NCI-H510A (cell line): ENCODE data around the gene FLCN.
"Not testable (repeated sequence)": the region's sequence is repeated elsewhere in the genome, so short reads cannot be mapped to it uniquely, and the experiment has no call there.

Experiments used
- DNase-seq: peaks from one replicate; lab custom pipeline; 2025; lab: John Stamatoyannopoulos, UW

FLCN gene

GRCh38 chr17:17213775-17214174 lies 23.2 kb downstream of the FLCN start:
- DNase-seq, result no peak

DNA sequence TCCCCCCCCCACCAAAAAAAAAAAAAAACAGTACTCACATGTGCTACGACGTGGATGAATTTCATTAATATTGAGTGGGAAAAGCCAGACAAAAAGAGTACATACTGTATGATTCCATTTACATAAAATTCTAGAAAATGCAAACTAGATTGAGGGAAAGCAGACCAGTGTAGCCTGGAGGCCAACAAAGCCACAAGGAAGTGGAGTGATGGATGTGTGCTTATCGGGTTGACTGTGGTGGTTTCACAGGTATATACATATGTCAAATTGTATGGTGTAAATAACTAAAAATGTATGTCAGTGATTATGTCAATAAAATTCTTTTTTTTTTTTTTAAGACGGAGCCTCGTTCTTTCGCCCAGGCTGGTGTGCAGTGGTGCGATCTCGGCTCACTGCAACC lies 29.0 kb downstream of the FLCN start:
- no peak for DNase-seq

DNA sequence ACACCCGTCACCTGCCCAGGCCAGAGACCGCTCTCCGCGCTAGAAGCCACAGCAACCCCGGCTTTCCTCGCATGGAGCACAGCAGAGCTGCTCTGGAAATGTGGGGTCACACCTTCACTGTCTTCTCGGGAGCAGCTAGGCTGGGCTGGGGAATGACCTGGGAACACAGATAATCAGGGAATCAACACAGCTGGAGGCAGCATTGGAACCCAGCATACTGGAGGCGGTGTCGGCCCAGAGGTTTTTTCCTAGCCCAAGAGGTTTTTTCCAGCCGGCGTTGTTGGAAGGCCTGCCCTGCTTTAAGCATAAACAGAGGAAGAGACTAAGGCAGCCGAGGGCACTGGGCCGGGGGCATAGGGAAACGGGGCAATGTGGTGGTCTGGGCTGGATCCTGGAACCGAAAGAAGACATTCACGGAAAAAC lies 30.0 kb downstream of the FLCN start:
- DNase-seq, result no peak

GRCh38 chr17:17206124-17206912 lies 30.6 kb downstream of the FLCN start, which contains the start of gene PLD6:
Gene PLD6, minus strand, starts transcription at chr17:17206333. Its CDS starts 47 bp downstream, at chr17:17206286.
- peak; percentile 41 for DNase-seq

- peak; percentile 15 for DNase-seq
These were observed 31.4 kb downstream of the FLCN start for GRCh38 chr17:17205368-17206123.

DNA sequence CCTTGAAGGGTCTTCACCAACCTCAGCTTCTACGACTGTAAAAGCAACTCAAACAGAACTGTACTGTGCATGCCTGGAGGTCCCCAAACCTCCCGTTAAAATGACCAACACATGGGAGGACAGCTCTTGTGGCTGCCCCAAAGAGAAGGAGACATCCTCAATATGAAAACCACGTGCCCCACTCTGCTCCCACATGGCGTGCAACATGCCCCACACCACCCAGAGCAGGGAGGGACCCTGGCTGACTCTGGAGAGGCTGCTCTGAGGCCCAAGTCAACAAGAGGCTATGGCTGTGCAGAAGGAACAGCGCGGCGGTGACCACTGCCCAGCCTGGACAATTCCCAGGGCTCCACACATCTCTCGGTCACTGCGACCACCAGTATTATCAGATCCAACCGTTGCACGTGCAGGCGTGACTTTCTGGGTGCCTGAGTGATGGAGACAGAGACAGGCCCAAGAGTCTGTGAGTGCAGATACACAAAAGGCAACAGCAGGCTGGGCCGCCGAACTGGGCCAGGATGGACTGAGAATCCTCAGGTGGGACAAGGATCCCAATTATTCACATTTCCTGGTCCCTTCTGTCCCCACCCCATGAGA lies 32.2 kb downstream of the FLCN start:
- no peak for DNase-seq

- DNase-seq, result no peak
These were observed 32.9 kb downstream of the FLCN start for GRCh38 chr17:17204041-17204591.

- DNase-seq, result no peak
These were observed 33.7 kb downstream of the FLCN start for GRCh38 chr17:17203173-17203730.

DNA sequence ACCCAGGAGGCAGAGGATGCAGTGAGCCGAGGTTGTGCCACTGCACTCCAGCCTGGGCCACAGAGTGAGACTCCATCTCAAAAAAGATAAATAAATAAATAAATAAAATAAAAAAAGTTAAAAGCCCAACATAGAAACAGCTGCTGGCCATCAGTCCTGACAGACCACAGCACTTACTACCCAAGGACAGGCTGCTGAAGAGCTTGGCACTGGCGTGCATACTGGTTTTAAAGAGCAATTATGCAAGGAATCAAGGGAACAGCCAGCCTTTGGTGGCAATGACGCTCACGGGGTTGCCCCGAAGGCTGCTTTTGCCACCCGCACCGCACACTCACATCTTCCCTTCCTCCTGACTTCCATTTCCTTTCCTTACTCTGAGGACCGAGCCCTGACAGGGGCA lies 35.1 kb downstream of the FLCN start:
- DNase-seq, result no peak

DNA sequence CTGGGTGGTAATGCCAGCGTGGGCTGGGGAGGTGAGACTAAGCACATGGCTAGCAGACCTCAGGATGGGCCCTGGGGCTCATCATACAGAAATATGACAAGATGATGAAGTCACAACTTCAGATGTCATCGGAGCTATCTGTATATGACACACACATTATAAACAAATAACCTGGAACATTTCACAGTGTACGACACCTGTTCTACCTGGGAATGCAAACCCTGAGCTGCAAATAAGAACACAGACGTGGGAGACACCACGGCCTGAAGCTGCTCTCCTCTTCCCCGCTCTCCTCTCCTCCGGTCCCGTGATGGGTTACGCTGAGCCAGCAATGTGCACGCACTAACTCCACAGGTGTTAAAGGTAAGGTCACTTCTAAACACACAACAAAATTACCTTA lies 35.7 kb downstream of the FLCN start:
- DNase-seq, result no peak

DNA sequence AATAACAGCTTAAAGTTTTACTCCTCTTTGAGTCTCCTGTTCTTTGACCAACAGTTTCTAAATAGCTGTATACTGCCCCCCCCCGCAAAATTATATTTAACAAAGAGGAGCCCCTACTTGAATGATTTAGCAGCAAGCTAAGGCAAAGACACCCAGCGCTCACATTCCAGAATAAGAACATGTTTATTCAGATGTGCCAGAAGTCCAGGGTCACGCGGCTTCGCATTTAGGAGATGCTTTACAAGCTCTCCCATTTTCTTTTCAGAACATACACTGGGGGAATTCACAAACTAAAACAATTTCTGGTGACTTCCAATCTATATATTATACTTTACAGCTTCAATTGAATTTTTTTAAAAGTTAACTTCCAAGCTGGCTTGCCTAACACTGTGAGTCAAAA lies 36.1 kb downstream of the FLCN start:
- DNase-seq, result no peak

DNA sequence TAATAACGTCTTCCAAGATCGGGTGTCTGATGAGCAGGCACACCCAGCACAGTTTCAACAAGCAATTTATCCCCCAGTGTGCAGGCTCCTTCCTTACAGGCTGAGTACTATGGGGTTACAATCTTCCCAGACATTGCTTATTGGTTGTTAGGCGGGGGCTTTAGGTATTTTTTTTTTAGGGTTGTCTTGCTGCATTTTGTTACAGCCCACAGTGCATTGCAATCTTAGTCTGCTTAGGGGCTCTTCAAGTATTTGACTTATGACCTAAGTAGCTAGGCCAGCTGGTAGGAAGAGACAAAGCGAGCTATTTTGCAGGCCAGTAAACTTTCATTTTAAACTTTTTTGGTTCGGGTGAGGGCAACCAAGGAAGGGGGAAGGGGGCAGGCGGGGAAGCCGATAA lies 36.7 kb downstream of the FLCN start:
- no peak for DNase-seq

DNA sequence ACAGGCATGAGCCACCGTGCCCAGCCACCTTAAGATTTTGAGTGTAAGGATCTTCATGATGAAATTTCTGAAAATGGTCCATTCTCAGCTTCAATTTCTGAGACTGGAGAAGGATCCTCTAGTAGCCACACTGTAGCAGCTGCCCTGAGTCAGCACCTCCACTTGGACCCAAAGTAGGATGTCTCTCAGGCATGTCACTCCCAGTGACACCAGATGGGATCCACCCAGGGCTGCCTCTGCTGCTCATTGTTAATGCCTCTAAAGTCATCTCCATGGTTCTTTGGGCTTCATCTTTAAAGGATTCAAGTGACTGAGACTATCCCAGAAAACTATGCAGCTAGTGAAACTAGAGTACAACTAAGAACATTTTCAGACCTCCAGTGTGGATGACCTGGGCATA lies 38.7 kb downstream of the FLCN start:
- no peak for DNase-seq

- DNase-seq, result no peak
These were observed 40.2 kb downstream of the FLCN start for GRCh38 chr17:17196776-17197175.

GRCh38 chr17:17195466-17195865 lies 41.5 kb downstream of the FLCN start:
- not testable (repeated sequence) for DNase-seq

DNA sequence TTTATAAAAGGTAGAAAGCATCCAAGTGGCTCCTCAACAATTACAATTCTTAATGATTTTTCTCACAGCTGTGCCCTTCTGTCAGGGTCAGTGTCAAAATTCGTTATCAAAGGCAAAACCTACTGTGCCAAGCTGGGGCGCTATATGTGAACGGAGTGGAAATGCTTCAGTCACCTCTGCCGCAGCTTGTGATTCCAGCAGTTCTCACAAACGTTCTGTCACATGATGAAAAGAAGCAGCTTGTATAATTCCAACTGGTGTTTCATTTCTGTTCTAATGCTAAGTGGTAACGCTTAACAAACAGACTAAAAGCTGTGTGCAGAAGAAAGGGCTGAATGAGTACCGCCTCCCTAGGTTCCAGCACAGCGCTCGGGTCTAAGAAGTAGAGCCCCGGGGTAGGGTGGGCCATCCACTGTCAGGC lies 45.0 kb downstream of the FLCN start:
- DNase-seq, result no peak

DNA sequence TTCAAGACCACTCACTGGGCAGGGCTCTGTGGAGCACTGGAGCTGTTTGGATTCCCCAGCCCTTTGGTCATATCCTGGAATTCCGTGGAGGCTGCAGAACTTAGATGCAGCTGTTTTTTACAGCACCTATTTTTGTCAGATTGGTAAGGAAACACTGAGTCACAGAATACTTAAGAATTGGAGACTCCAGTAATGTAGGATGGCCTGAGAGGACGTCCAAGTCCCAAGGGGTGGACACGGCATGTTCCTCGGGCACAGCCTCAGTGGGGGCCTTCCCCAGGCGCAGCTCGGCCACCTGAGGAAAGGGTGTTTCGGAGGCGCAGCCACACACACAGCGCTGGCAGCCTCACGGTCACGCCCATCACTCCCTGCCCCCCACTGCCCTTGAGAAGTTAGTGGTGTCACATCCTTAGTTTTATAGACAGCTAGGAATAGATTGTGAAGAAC lies 45.6 kb downstream of the FLCN start:
- DNase-seq, result no peak

DNA sequence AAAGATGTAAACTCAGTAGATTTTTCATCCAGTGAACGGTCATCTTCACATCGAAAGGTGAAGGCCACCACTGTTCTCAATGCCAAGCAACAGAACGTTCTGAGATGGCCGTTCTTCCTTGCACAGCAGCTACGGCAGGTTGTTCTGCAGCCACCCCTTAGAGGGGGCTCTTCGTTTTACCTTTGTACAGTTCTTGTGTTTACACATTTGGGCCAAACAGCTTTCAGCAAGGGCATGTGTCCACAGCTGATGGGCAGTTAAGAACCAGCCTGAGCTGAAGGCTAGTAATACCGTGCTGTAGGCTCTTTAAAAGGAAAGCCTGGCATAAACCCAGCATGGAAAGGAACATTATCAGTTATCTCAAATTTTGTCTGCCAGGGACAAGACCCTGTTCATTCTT lies 46.8 kb downstream of the FLCN start:
- no peak for DNase-seq

- DNase-seq, result no peak
These were observed 47.4 kb downstream of the FLCN start for GRCh38 chr17:17189559-17189958.

DNA sequence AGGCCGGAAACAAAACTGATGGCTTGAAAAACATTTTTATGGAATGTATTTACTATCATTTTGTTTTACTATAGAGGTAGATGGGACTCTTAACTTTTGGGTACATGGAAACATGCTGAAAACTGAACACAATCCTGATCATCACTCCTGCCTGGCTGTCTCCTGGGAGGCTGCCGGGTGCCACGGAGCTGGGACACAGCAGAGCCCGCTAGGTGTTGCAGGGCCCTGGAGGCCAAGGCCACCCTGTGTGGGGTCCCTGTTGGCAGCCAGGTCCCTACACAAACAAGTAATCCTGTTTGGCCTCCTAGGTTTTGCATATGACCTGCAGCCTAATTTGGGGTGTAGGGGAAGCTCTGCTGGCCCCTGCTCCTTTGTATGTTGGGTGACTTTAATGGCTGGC lies 48.4 kb downstream of the FLCN start:
- DNase-seq, result no peak

DNA sequence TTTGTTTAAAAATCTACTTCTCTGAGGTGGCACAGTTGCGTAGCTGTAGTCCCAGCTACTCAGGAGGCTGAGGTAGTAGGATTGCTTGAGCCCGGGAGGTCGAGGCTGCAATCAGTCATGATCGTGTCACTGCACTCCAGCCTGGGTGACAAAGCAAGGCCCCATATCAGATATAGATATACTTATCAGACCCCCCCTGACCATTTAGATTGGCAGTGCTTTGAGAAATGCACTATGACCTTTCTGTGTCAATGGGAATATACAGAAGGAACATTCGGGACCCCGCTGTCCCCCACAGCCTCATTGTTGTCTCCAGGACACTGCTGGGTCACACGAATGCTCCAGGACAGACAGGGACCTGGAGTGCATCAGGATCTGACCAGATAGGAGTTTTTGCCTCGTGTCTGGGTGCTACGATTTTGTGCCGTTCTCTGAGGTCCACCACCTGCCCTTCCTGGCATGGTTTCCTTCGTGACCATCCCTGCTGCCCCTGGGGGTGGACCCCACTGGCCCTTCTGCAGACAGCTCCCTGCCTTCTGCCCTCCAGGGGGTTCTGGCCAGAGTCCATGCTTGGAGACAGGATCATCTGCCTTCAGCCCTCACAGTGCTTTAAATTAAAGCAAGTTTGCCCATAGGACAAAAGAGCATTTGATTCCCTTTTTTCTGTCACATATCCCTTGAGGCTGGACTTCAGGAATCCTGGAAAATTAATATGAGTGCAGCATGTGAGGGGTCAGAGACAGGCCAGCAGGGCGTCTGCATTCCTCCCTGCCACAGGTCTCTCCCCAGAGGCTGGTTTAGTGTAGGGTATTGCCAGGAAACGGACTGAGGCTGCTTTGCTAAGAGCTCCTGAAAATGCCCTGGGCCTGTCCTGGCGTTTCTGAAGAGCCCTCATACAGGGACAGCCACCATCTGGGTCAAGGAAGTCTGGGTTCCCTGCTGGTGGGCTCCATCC lies 50.1 kb downstream of the FLCN start:
- no peak for DNase-seq
